ENCODE data around the gene GAK. TPM values are rescaled to one million over a fixed set of nuclear protein-coding genes. Genes with fewer than 3 reads are reported as not detected.
A peak's percentile ranks its signal among the peaks of the same experiment; 100 is the strongest.

Gene GAK
- total RNA-seq, 6 experiments from 2014 or later: 65.8 to 72.9 (median 69.1) TPM

DNA sequence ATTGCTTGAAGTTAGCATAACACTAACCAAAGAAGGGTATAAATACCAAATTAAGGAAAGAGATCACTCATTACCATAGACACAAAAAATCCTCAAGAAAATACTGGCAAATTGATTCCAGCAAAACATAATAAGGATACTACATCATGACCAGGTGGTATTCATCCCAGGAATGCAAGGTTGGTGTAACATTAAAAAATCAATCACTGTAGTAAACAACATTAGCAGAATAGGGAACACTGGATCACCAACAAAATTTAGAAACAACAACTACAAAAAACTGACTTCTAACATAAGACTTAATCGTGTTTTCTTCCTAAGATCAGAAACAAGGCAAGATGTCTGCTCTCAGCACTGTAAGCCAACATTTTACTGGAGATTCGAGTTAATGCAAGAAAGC is 14.1 kb downstream of the GAK start:
- no peak for DNase-seq
- H3K9me3 Mint-ChIP-seq: peaks cover 7% of the 10 kb centered on the region
- no peak overlapping the region for H3K27ac Mint-ChIP-seq
- no peaks in the 10 kb centered on the region for H3K27me3 Mint-ChIP-seq (ENCODE audit: insufficient read depth)
- TF ChIP-seq, protein P1, sequence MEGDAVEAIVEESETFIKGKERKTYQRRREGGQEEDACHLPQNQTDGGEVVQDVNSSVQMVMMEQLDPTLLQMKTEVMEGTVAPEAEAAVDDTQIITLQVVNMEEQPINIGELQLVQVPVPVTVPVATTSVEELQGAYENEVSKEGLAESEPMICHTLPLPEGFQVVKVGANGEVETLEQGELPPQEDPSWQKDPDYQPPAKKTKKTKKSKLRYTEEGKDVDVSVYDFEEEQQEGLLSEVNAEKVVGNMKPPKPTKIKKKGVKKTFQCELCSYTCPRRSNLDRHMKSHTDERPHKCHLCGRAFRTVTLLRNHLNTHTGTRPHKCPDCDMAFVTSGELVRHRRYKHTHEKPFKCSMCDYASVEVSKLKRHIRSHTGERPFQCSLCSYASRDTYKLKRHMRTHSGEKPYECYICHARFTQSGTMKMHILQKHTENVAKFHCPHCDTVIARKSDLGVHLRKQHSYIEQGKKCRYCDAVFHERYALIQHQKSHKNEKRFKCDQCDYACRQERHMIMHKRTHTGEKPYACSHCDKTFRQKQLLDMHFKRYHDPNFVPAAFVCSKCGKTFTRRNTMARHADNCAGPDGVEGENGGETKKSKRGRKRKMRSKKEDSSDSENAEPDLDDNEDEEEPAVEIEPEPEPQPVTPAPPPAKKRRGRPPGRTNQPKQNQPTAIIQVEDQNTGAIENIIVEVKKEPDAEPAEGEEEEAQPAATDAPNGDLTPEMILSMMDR (IDR thresholded peaks at IDR 0.05): no peak
- no peak overlapping the region for H3K4me3 Mint-ChIP-seq
- H3K4me1 Mint-ChIP-seq (ENCODE audit: low read depth): peaks cover 13% of the 10 kb centered on the region; the same call in 1 of the 2 replicates
- peaks cover 23% of the 10 kb centered on the region; the same call in 1 of the 2 replicates for H3K36me3 Mint-ChIP-seq (ENCODE audit: low read depth)

DNA sequence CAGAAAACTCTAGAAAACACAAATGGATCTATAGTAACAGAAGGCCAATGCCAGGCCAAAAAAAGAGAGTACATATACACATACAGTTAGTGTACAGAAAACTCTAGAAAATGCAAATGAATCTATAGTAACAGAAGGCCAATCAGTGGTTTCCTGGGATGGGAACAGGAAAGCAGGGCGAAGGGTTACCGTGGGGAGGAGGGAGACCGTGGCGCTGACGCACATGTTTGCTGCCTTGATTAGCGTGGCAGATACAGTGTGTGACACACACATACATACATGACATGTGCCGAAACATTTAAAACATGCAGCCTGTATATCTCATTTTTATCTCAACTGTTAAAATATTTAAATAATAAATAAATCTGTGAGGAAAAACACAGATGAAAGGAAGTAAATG is 14.7 kb downstream of the GAK start:
- Mint-ChIP-seq H3K36me3 (ENCODE audit: low read depth) (peaks cover 17% of the 10 kb centered on the region; the same call in 1 of the 2 replicates), H3K4me3 (no peak overlapping the region), H3K4me1 (ENCODE audit: low read depth) (peaks cover 13% of the 10 kb centered on the region; the same call in 1 of the 2 replicates), H3K9me3 (peaks cover 7% of the 10 kb centered on the region), H3K27ac (no peak overlapping the region), H3K27me3 (ENCODE audit: insufficient read depth) (no peaks in the 10 kb centered on the region)
- no peak for DNase-seq
- TF ChIP-seq, protein P1 (IDR thresholded peaks at IDR 0.05): no peak

DNA sequence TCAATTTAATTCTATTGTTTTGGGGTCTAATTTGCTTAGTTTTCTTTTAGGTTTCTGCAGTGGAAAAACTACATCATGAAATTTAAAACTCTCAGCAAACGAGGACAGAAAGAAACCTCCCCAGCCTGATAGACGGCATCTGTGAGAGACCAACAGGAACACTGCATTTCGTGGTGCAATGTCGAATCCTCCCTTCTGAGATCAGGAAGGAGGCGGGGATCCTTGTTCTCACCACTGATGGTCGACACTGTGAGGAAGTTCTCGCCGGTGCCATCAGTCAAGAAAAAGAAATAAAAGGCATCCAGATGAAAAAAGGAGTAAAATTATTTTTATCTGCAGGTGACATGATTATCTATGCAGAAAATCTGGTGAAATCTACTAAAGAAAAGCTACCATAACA is 16.5 kb downstream of the GAK start:
- TF ChIP-seq, protein P1 (IDR thresholded peaks at IDR 0.05): no peak
- Mint-ChIP-seq H3K27ac (no peak overlapping the region), H3K36me3 (ENCODE audit: low read depth) (peaks cover 22% of the 10 kb centered on the region; the same call in 1 of the 2 replicates), H3K27me3 (ENCODE audit: insufficient read depth) (no peaks in the 10 kb centered on the region), H3K9me3 (peaks cover 7% of the 10 kb centered on the region), H3K4me3 (no peak overlapping the region), H3K4me1 (ENCODE audit: low read depth) (peaks cover 13% of the 10 kb centered on the region; the same call in 1 of the 2 replicates)
- DNase-seq: no peak

DNA sequence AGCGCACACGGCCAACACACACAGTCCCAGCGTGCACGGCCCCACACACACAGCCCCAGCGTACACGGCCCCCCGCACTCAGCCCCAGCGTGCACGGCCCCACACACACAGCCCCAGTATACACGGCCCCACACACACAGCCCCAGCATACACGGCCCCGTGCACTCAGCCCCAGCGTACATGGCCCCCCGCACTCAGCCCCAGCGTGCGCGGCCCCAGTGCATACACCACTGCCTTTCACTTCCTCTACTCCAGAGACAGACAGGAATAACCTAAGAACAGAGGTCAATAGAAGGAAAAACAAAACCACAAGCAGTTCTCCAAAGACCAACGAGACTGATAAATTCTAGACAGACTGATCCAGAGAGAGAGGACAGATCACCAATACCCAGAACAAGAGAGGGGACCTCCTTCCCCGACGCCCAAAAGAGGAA is 17.1 kb downstream of the GAK start:
- H3K27ac Mint-ChIP-seq: 0 out of 2 replicates have a peak overlapping the region, but pooled peaks have one; percentile 15
- TF ChIP-seq, protein P1 (IDR thresholded peaks at IDR 0.05): no peak
- no peaks in the 10 kb centered on the region for H3K27me3 Mint-ChIP-seq (ENCODE audit: insufficient read depth)
- H3K4me1 Mint-ChIP-seq (ENCODE audit: low read depth): peaks cover 13% of the 10 kb centered on the region; the same call in 1 of the 2 replicates
- H3K36me3 Mint-ChIP-seq (ENCODE audit: low read depth): peaks cover 22% of the 10 kb centered on the region; the same call in 1 of the 2 replicates
- peaks cover 7% of the 10 kb centered on the region for H3K9me3 Mint-ChIP-seq
- no peak overlapping the region for H3K4me3 Mint-ChIP-seq
- DNase-seq: no peak

DNA sequence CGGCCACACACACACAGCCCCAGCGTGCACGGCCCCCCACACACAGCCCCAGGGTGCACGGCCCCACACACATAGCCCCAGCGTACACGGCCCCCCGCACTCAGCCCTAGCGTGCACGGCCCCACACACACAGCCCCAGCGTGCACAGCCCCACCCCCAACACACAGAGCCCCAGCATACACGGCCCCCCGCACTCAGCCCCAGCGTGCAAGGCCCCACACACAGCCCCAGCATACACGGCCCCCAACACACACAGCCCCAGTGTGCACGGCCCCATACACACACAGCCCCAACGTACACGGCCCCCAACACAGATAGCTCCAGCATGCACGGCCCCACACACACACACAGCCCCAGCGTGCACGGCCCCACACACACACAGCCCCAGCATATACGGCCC is 17.6 kb downstream of the GAK start:
- H3K27me3 Mint-ChIP-seq (ENCODE audit: insufficient read depth): no peaks in the 10 kb centered on the region
- peaks cover 7% of the 10 kb centered on the region for H3K9me3 Mint-ChIP-seq

More for the DNA sequence above, 17.6 kb downstream of the GAK start:
- H3K27ac Mint-ChIP-seq: no peak overlapping the region
- TF ChIP-seq, protein P1 (IDR thresholded peaks at IDR 0.05): no peak
- no peak overlapping the region for H3K4me3 Mint-ChIP-seq
- DNase-seq: no peak
- peaks cover 21% of the 10 kb centered on the region; the same call in 1 of the 2 replicates for H3K36me3 Mint-ChIP-seq (ENCODE audit: low read depth)
- peaks cover 13% of the 10 kb centered on the region; the same call in 1 of the 2 replicates for H3K4me1 Mint-ChIP-seq (ENCODE audit: low read depth)
